Esophagus muscularis mucosa (tissue), 3 donors: Measurements from ENCODE around the gene TMIGD1.

ENCODE experiments used
- CTCF ChIP-seq, 3 experiments: fragments of 200-600 bp in 2 of 3; fragments of 450-650 bp in 1 of 3; sonication (generic) in 2 of 3; IDR thresholded peaks; one replicate each; pipeline ENCODE4 v1.5.1; 2017 to 2019; ENCODE audit warnings: antibody characterized with exemption in 3 of 3, mild to moderate bottlenecking in 2 of 3, moderate library complexity in 1 of 3
- POLR2A ChIP-seq: fragments of 450-650 bp; IDR thresholded peaks from one replicate; pipeline ENCODE4 v1.6.1; 2017; ENCODE audit warnings: antibody characterized with exemption, moderate library complexity, mild to moderate bottlenecking, low read depth
- POLR2AphosphoS5 ChIP-seq, 2 donors: sonication (generic); formaldehyde crosslinking; IDR thresholded peaks; one replicate each; pipeline ENCODE4 v1.6.1; 2017; ENCODE audit warnings: antibody characterized with exemption in 2 of 2

- TF ChIP-seq CTCF (IDR thresholded peaks at IDR 0.05) = no peak
- TF ChIP-seq POLR2AphosphoS5 (IDR thresholded peaks at IDR 0.05) = no peak
- no peak for TF ChIP-seq POLR2A
Observed at GRCh38 chr17:30375661-30376060, 41.8 kb upstream of the TMIGD1 start.
